Stimulated activated CD4-positive, alpha-beta T cell treated with anti-CD3 and anti-CD28 coated beads, TNF-alpha, amount 100 ng/mL, for 4 hours (primary cell): ENCODE results near the gene HECTD1.
A peak's percentile ranks its signal among the peaks of the same experiment; 100 is the strongest.
"Not testable (repeated sequence)": the region's sequence is repeated elsewhere in the genome, so short reads cannot be mapped to it uniquely, and the experiment has no call there.

ENCODE experiments used
- DNase-seq, 3 experiments: peaks; one replicate each; pipeline ENCODE4 v3.0.0-alpha.2; 2020; ENCODE audit warnings: low read depth in 3 of 3

The HECTD1 gene

DNA sequence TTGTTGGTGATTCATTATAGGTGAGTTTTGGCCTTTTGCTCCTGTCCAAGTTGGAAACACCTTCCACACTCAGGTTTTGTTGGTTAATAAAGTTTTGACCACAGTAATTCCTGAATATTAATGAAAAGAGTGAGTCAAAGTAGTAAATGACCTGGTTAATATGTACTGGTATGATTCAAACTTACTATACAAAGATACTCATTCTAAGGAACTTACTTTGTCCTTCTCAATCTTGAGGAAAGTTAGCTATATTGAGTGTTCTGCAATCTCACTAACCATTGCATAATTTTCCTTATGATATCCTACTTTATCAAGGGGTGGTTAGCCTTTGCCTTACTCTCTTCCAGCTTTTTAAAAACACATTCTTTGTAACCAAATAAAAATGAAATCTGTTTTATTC is 20.9 kb upstream of the HECTD1 start:
- DNase-seq = no peak

DNA sequence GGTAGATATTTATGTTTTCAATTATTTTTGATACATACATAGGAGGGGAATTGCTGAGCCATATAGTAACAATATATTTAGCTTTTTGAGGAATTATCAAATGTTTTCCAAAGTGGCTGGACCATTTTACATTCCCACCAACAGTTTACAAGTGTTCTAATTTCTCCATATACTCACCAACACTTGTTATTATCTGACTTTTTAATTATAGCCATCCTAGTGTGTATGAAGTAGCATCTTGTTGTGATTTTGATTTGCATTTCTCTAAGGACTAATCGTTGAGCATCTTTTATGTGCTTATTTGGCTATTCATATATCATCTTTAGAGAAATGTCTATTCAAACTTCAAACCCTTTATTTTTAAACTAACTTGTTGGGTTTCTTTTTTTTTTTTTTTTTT is 17.2 kb upstream of the HECTD1 start:
- no peak for DNase-seq

DNA sequence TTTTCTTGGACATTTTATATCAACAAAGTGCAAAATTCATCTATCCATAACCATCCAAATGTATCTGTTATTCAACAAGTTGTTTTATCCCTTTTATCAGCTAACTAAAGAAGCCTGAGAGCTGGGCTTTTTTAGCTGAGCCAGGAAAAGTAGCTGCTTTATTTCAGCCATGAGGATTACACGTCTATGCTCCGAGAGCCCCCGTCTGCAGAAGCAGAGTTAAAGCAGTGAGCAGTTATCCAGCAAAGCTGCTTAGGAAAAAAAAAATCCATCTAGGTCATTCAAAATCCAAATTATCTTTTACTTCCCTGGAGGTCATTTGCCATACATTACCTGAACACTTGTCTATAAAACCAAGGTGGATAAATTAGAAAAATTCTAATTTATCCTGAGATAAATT is 15.7 kb upstream of the HECTD1 start:
- no peak for DNase-seq

DNA sequence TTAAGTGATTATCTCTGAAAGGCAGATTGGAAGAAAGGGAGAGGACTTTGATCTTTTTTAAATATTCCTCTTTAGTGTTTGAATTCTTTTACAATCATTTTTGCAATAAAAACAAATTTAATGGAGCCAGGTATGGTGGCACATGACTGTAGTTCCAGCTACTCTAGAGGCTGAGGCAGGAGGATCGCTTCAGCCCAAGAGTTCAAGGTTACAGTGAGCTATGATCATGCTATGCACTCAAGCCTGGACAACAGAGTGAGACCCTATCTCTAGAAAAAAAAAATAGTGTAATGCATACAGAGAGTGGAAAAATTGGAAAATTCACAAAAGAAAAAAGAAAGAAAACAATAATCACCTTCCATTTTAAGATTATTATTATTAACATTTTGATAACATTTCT is 15.2 kb upstream of the HECTD1 start:
- DNase-seq = no peak

DNA sequence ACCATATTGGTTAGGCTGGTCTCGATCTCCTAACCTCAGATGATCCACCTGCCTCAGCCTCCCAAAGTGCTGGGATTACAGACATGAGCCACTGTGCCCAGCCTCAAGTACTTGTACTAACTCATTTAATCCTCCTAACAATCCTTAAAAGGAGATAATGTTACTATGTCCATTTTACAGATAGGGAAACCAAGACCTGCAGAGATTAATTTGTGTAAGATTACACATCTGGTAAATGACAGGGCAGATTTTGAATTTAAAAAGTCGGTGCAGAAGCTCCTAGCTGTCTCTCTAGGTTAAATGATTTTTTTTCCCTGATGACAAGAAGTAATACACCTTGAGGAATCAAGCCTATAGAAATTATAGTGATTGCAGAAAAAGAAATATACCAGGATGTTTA is 13.7 kb upstream of the HECTD1 start:
- DNase-seq = no peak

DNA sequence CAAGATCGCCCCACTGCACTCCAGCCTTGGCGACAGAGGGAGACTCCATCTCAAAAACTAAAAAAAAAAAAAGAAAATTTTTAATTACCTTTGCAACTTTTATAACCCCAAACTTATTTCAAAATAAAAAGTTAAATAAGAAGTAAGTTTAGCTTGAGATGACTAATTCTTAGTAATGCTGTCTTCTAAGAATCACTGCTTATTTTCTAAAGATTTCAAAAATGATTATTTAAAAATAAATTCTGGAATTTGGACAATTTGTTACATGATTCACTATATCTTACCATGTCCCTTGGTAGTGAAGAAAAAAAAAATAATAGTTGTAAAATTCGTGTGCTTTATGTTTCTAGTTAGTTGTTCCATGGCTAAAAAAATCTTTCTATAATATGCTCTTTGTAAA is 11.6 kb upstream of the HECTD1 start:
- no peak for DNase-seq

DNA sequence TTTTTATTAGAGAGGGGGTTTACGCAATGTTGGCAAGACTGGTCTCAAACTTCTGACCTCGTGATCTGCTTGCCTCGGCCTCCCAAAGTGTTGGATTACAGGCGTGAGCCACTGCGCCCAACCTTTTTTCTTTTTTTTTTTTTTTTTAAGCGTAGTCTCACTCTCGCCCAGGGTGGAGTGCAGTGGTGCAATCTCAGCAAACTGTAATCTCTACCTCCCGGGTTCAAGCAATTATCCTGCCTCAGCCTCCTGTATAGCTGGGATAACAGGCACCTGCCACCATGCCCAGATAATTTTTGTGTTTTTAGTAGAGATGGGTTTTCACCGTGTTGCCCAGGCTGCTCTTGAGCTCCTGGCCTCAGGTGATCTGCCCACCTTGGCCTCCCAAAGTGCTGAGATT is 8.8 kb upstream of the HECTD1 start:
- DNase-seq = no peak

DNA sequence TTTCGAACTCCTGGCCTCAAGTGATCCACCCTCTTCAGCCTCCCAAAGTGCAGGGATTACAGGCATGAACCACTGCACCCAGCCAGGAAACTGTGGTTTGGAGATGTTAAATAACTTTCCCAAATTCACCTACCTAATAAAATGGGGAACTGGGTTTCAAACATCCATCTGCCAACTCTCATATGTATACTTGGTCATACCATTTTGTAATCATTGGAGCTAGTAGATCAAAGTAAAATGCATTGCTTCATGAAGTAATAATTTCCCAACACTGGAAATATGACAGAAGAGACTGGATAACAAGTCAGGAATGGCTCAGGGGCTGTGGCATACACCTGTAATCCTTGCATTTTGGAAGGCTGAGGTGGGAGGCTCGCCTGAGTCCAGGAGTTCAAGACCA is 5.3 kb upstream of the HECTD1 start:
- DNase-seq = no peak

DNA sequence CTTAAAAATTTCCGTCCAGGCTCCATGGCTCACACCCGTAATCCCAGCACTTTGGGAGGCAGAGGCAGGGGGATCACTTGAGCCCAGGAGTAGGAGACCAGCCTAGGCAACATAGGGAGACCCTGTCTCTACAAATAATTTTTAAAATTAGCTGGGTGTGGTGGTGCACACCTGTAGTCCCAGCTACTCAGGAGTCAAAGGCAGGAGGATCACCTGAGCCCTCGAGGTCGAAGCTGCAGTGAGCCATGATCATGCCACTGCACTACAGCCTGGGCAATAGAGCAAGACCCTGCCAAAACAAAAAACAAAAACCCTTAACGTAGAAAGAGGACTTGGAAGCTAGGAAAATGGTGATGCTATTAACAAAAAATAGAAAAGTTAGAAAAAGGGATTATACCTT is 2.0 kb upstream of the HECTD1 start:
- no peak for DNase-seq

DNA sequence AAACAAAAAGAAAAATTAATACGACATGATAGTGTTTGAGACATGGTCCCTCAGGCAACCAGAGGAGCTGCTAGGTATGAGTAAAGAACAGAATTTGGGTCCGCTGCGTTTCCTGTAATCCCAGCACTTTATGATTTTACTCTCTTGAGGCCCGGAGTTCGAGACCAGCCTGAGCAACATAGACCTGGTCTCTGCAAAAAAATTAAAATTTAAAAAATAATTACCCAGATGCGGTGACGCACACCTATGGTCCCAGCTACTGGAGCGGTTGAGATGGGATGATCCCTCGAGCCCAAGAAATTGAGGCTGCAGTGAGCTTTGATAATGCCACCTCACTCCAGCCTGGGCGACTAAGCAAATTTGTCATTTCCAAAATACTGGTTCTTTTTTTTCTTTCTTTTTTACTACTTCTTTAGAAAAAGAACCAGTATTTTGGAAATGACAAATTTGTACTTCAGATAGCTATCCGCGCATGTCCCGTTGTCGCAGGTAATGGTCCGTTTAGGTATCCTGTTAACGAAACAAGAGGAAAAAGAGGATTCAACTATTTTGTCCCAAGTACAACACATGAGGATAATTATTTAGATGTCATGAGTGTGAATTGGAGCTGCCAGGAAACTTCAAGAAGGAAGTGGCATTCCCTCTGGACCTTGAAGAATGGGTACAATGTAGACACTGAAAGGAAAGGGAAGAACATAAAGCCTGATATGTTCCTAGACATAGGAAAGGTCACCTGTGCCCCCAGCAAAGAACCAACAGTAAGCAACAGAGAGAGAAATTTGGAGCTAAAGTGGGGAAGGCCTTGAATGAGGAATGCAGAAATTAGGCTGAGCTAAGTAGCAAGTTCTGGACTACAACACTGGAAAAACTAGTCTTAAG is 1.2 kb upstream of the HECTD1 start:
- DNase-seq = peak in 1 of 3 experiments; percentile 2

DNA sequence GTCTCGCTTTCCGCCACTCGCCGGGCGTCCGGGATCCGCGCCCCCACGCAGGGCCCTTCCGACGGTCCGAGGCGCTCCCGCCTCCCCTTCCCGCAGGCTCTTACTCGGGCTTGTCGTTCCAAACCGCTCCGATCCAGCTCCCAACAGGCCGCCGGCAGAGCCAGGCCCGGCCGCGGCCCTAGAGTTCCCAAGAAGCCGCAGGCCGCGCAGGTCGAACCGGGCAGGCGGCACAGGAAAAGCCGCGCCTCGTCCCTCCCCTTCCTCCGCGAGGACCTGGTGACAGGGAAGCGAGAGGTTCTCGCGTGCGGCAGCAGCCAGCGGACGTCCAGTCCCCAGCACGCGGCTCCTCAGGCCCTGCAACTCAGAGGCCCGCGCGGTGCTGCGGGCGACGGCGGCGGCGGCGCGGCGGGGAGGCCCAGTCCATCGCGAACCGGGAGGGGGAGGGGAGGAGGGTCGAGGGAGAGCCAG is 272 bp downstream of the HECTD1 start:
- DNase-seq = peak in 1 of 3 experiments; percentile 84

DNA sequence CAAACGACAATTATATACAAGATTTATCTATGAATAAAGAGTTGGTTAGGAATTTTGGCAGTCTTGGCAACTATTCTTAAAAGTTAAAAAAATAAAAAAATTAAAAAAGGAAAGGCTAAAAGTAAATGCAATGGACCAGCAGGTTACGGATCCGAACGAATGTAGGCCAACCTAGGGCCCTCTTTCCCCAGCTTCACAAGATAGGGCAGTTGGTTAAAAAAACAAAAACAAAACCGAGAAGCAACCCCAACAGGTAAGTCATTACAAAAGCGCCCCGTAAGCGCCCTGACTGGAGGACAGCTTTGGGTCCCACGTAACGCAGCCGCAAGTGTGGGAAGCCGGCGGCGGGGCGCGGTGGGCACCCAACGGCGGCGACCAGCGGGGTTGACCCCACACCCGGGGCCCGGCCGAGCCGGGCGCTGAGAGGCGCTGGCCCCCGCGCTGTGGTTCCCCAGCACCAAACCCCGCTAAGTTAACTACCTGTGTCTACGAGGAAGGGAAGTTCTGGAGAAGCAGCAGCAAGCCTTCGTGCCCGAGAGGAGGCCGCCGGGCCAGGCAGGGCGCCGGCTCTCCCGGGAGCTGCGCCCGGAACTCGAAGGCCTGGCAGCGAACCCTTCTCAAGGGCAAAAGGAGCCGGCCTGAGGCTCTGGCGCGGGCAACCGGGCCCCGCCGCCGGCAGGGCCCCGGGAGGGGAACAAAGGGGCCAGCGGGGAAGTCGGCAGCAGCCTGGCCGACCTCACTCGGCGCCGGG is 882 bp downstream of the HECTD1 start:
- DNase-seq = peak; percentile 31 to 38 (median 36)

DNA sequence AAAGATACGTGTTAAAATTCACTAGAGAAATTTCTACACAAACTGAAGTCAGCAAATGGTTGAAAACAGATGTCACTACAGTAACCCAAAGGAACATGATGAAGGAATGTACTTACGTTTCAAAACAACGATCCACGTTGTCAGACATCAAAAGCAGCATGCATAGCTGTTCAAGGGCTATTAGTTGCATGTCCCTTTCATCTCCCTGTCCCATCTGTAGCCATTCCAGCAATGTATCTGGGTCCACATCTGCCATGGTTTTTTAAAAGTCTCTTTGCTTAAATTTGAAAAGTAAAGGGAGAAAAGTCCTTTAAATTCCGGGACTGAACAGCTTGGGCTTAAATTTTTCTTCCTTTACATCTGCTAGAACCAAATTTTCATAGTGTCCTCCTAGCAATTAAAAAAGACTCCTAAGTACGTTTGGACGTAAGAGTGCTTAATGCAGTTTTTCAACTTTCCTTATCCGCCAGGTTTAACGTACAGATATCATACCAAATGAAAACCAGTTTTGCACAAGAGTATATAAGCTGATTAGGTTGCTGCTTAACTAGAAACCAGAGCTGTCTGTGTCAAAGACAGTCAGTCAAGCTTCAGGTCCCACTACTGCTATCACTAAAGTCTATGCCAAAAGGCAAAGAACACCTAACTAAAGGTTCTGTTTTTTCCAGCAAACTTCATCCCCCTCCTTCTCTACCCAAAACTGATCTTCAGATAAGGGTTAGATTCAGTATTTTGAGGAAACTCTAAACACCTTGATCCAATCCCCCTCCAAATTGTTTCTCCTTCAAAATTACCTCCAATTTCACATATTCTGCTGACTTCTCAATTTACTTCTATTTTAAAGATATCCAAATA is 1.7 kb downstream of the HECTD1 start:
- DNase-seq = no peak

DNA sequence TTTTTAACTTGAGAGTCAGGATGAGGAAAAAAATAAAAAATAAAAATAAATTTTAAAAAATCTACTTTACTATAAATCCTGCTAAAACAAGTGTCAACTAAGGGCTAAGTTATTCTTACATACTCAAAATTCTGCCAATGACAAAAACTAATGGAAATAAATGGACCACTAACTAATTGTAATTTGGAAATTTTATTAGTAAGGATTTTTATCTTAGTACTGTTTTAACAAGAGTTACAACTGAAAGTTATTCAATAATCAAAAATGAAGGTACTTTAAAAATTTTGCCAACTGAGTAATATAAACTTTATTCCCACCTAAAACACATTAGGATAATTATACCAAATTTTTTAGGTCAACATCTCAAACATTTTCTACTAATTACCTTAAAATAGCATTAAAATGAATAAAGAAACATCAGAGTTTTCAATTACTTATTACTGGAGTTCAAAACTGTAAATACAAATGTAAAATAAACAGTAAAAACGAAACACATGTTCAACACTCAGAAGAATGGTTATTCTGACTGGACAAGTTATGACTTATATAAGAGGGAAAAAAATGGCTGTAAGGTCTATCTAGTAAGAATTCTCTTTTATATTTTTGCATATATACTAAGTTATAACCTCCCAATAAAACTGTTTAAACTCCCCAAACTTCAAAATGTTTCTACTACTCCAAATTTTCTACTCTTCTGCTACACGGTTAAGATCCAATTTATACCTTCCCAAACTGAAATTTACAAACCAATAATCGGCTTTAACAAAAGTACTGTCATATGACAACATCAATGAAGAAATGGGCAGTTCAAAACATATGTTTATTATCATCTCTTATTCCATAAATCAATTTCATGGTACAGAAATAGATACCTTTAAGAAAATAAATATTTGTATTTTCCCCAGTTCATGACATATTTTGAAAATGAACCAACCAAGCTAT is 2.7 kb downstream of the HECTD1 start:
- no peak for DNase-seq

DNA sequence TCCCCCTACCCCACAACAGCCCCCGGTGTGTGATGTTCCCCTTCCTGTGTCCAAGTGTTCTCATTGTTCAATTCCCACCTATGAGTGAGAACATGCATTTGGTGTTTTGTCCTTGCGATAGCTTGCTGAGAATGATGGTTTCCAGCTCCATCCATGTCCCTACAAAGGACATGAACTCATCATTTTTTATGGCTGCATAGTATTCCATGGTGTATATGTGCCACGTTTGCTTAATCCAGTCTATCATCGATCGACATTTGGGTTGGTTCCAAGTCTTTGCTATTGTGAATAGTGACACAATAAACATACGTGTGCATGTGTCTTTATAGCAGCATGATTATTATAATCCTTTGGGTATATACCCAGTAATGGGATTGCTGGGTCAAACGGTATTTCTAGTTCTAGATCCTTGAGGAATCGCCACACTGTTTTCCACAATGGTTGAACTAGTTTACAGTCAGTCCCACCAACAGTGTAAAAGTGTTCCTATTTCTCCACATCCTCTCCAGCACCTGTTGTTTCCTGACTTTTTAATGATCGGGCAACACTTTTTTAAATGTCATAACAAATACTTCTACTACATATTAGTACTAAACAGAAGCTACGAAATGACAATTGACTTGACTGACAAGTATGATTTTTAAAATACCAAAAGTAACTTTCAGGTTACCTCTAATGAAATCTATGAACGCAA is 3.5 kb downstream of the HECTD1 start:
- not testable (repeated sequence) for DNase-seq

DNA sequence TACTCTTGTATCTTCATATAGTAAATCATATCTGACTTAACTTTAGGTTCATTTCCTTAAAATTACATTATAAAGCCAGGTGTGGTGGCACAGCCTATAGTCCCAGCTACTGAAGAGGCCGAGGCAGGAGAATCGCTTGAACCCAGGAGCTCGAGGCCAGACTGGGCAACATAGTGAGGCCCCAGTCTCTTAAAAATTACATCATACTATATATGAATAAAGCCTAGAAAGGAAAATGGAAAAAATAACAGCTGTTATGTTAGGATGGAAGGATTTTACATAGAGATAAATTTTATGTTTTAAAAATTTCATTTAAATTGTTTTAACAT is 4.2 kb downstream of the HECTD1 start:
- DNase-seq = no peak

DNA sequence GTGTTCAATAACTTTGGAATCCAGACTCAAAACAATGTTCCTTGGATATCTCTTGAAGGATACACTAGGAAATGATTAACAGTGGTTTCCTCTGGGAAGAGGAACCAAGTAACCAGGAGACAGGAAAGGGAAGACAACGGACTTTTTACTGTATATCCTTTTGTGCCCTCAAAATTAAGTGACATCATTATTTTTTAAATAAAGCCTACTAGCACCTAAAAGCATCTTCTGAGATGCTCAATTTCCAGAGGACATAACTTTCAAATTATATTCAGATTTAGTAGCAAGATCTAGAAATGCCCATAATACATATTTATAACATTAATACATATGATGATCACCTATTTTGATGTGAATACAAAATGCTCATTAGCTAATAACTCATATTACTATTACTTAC is 6.5 kb downstream of the HECTD1 start:
- no peak for DNase-seq

DNA sequence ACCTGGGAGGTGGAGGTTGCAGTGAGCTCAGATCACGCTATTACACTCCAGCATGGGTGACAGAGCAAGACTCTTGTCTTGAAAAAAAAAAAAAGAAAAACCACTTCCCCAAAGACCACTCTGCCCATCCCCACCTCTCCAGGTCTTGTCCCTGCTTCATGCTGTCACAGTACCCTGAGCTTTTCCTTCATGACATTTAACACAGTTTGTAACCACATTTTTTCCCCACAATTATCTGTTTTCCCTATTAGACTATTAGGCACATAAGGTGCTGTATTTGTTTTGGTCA is 6.9 kb downstream of the HECTD1 start:
- no peak for DNase-seq

DNA sequence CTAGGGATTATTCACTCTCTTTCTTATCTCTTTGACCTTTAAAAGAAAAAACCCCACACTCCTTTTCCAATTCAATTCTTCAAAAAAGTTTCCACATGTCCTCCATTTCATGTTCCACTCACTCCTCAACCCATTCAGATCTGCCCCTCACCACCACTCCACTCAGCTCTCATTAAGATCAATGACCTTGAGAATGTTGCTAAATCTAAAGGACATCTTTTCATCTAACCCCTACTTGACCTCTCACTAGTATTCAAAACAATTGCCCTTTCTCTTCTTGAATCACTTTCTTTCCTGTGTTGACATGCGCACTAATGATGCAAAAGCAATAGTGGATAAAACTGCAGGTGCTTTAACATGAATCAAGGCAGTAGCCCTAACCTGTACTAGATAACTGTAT is 9.9 kb downstream of the HECTD1 start:
- no peak for DNase-seq

DNA sequence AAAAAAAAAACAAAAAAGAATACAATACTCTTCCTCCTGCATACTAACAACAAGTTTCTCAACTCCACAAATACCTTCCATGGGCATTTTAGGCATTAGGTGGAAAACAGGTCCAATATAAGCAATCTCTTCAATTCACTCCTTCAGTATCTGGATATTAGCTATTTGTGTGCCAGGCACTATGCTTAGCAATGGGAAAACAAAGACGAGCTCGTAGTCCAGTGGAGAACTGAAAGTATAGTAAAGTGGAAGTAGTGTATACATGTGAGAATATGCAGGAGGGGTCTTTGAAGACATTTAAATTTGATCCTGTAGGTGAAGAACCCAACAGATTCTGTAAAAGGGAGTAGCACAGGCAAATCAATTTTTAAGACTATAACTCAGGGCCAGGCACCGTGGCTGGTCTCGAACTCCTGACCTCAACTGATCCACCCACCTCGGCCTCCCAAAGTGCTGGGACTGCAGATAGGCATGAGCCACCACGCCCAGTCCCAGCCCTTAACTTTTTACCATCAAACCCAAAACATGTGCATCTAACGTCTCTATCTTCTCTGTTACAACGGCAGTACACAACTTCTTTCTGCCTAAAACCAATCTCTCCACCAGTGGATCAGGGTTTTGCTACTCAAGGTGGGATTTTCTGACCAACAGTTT is 10.6 kb downstream of the HECTD1 start:
- DNase-seq = no peak
